SK-N-SH (cell line): ENCODE measurements around the gene IQSEC1. TPM values are rescaled to one million over a fixed set of nuclear protein-coding genes. Genes with fewer than 3 reads are reported as not detected.

Experiments
- CTCF ChIA-PET: fragments of 300-600, 350-600 bp; formaldehyde crosslinking; extraction: SDS; loops from one replicate; lab custom pipeline; 2021; lab: Yijun Ruan, JAX
- POLR2A ChIA-PET: fragments of 350-600 bp; sonication (Branson Sonifier 250); formaldehyde crosslinking; extraction: SDS; loops from one replicate; lab custom pipeline; 2020; ENCODE audit warnings: antibody characterized with exemption, inconsistent platforms; lab: Yijun Ruan, JAX
- DNase-seq: peaks from one replicate; pipeline ENCODE4 v3.0.0; 2012
- H2AFZ ChIP-seq: fragments of 200-600 bp; sonication (generic); 2 replicates; pipeline ENCODE4 v1.8.1; 2016; ENCODE audit warnings: antibody characterized with exemption, mild to moderate bottlenecking, low read depth
- H3F3A ChIP-seq: fragments of 200-600 bp; sonication (generic); replicated peaks from 2 replicates; pipeline ENCODE3; 2016; ENCODE audit warnings: antibody characterized with exemption, mild to moderate bottlenecking; ENCODE audit not compliant: insufficient read depth
- H3K27ac ChIP-seq, 2 experiments: fragments of 200-500 bp in 1 of 2; fragments of 200-600 bp in 1 of 2; sonication (Bioruptor generic) in 1 of 2; sonication (generic), shearing (Covaris generic) in 1 of 2; 2 replicates each; pipeline versions ENCODE4 v1.5.1 to v1.6.1; 2014 to 2016; ENCODE audit warnings: low read depth in 2 of 2, inconsistent platforms in 1 of 2, low read length in 1 of 2, mild to moderate bottlenecking in 1 of 2, mixed read lengths in 1 of 2
- H3K27me3 ChIP-seq: fragments of 200-600 bp; sonication (generic), shearing (Covaris generic); 2 replicates; pipeline ENCODE4 v1.6.1; 2016; ENCODE audit warnings: mixed run types; ENCODE audit not compliant: insufficient read depth
- H3K36me3 ChIP-seq, 2 experiments: fragments of 200-500 bp in 1 of 2; fragments of 200-600 bp in 1 of 2; sonication (Bioruptor generic) in 1 of 2; sonication (generic) in 1 of 2; replicated peaks in 1 of 2; 2 replicates each; pipeline versions ENCODE3 to v1.5.1; 2014 to 2016; ENCODE audit warnings: low read length in 1 of 2, mild to moderate bottlenecking in 1 of 2; ENCODE audit not compliant: insufficient read depth in 2 of 2, control insufficient read depth in 1 of 2
- H3K4me1 ChIP-seq, 2 experiments: fragments of 200-500 bp in 1 of 2; fragments of 200-600 bp in 1 of 2; sonication (Bioruptor generic) in 1 of 2; sonication (generic), shearing (Covaris generic) in 1 of 2; 2 replicates each; pipeline versions ENCODE4 v1.5.1 to v1.6.1; 2014 to 2016; ENCODE audit warnings: low read depth in 1 of 2, low read length in 1 of 2, mixed run types in 1 of 2; ENCODE audit not compliant: insufficient read depth in 2 of 2, control insufficient read depth in 1 of 2
- H3K4me2 ChIP-seq: fragments of 200-600 bp; sonication (generic), shearing (Covaris generic); 2 replicates; pipeline ENCODE4 v1.6.1; 2017; ENCODE audit warnings: mixed run types
- H3K4me3 ChIP-seq, 2 experiments: fragments of 200-500 bp in 1 of 2; fragments of 200-600 bp in 1 of 2; sonication (Bioruptor generic) in 1 of 2; sonication (generic), shearing (Covaris generic) in 1 of 2; 2 replicates each; pipeline versions ENCODE4 v1.5.1 to v1.8.1; 2014 to 2016; ENCODE audit warnings: low read depth in 2 of 2, inconsistent platforms in 1 of 2, low read length in 1 of 2, mild to moderate bottlenecking in 1 of 2, mixed read lengths in 1 of 2, moderate library complexity in 1 of 2
- H3K79me2 ChIP-seq: fragments of 200-600 bp; sonication (generic); 2 replicates; pipeline ENCODE4 v1.8.1; 2017; ENCODE audit warnings: mild to moderate bottlenecking; ENCODE audit not compliant: insufficient read depth
- H3K9ac ChIP-seq: fragments of 200-600 bp; sonication (generic); 2 replicates; pipeline ENCODE4 v1.6.1; 2017; ENCODE audit warnings: mixed run types
- H3K9me2 ChIP-seq: fragments of 200-600 bp; sonication (generic); 2 replicates; pipeline ENCODE4 v1.6.1; 2017; ENCODE audit warnings: mixed run types
- H3K9me3 ChIP-seq: fragments of 200-600 bp; sonication (generic); 2 replicates; pipeline ENCODE4 v1.6.1; 2017; ENCODE audit warnings: mixed run types, mild to moderate bottlenecking, moderate library complexity
- H4K20me1 ChIP-seq: fragments of 200-600 bp; sonication (generic); 2 replicates; pipeline ENCODE4 v1.6.1; 2017; ENCODE audit warnings: mild to moderate bottlenecking, mixed run types; ENCODE audit not compliant: insufficient read depth
- ELF1 ChIP-seq: IDR thresholded peaks from 2 replicates; pipeline ENCODE4 v1.4.0; 2012
- GABPA ChIP-seq: IDR thresholded peaks from 2 replicates; pipeline ENCODE4 v1.4.0; 2012; ENCODE audit warnings: low read depth, mild to moderate bottlenecking
- NFIC ChIP-seq: IDR thresholded peaks from 2 replicates; pipeline ENCODE4 v1.4.0; 2012; ENCODE audit warnings: borderline replicate concordance
- USF2 ChIP-seq: fragments of 150-350 bp; IDR thresholded peaks from 2 replicates; pipeline ENCODE4 v1.6.1; 2017; ENCODE audit warnings: antibody characterized with exemption, low read length, low read depth, borderline replicate concordance
- WGBS: methylation state at CpG from one replicate; pipeline ENCODE4 v1.1.6; 2017; ENCODE audit warnings: low lambda C conversion rate; 5-methylcytosine and 5-hydroxymethylcytosine counted together
- polyA plus RNA-seq, 3 experiments: library from polyadenylated mRNA; depleted of rRNA; stranded (reverse); fragments of >200 nt; gene quantifications; 2 replicates each; pipeline ENCODE4 v1.2.3, GENCODE V29; 2012
- TF ChIP-seq, protein P1 (sequence below): IDR thresholded peaks from 2 replicates; pipeline ENCODE4 v1.6.1; 2012; ENCODE audit warnings: mild to moderate bottlenecking, low read depth, low read length, moderate library complexity

Gene IQSEC1
- polyA plus RNA-seq, 1 of the 3 experiments (the other 2 are of a cell fraction): 6.2 TPM

DNA sequence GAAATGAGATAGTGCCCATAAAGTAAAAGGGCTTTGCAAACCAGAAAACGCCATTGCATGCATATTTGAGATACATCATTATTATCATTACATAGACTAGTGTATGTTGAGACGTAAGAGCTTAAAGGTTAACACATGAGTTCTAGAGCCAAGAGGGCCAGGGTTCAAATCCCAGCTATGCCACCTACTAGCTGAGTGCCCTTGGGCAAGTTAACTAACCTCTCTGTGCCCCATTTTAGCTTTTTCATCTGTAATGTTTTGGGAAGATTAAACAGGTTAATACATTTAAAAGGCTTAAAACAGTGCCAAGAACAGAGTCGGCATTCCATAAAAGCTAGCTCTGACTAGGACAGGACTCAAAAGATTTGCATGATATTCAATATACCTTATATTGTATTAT, 22.8 kb downstream of the IQSEC1 start:
- CTCF ChIA-PET: interaction anchor here (0.7 to 1.2 kb wide), 6 partner anchors 13 to 403 kb away, joined by 3 to 4 read pairs (median 3); no protein-coding TSS in a partner anchor
- H3K79me2 ChIP-seq: no peaks in the 10 kb centered on the region
- H3K4me2 ChIP-seq: no peak overlapping the region
- no peaks in the 10 kb centered on the region for H3K36me3 ChIP-seq
- H3F3A ChIP-seq: no peaks in the 10 kb centered on the region
- H3K9me3 ChIP-seq: no peaks in the 10 kb centered on the region
- WGBS: 69% methylated on average over 3 of the region's 3 CpGs
- H3K27ac ChIP-seq: no peak overlapping the region; a peak in 1 of 4 replicates
- H3K4me3 ChIP-seq: no peak overlapping the region
- H2AFZ ChIP-seq: no peak overlapping the region
- TF ChIP-seq, protein P1, sequence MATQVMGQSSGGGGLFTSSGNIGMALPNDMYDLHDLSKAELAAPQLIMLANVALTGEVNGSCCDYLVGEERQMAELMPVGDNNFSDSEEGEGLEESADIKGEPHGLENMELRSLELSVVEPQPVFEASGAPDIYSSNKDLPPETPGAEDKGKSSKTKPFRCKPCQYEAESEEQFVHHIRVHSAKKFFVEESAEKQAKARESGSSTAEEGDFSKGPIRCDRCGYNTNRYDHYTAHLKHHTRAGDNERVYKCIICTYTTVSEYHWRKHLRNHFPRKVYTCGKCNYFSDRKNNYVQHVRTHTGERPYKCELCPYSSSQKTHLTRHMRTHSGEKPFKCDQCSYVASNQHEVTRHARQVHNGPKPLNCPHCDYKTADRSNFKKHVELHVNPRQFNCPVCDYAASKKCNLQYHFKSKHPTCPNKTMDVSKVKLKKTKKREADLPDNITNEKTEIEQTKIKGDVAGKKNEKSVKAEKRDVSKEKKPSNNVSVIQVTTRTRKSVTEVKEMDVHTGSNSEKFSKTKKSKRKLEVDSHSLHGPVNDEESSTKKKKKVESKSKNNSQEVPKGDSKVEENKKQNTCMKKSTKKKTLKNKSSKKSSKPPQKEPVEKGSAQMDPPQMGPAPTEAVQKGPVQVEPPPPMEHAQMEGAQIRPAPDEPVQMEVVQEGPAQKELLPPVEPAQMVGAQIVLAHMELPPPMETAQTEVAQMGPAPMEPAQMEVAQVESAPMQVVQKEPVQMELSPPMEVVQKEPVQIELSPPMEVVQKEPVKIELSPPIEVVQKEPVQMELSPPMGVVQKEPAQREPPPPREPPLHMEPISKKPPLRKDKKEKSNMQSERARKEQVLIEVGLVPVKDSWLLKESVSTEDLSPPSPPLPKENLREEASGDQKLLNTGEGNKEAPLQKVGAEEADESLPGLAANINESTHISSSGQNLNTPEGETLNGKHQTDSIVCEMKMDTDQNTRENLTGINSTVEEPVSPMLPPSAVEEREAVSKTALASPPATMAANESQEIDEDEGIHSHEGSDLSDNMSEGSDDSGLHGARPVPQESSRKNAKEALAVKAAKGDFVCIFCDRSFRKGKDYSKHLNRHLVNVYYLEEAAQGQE: no peak
- TF ChIP-seq GABPA (no peak), ELF1 (no peak), NFIC (no peak), USF2 (no peak)
- TF ChIP-seq, all 33 proteins: peak for 0
- H4K20me1 ChIP-seq: no peaks in the 10 kb centered on the region
- H3K9me2 ChIP-seq: no peaks in the 10 kb centered on the region
- no peaks in the 10 kb centered on the region for H3K27me3 ChIP-seq
- no peak overlapping the region for H3K9ac ChIP-seq
- H3K4me1 ChIP-seq: peaks cover 0 to 33% of the 10 kb centered on the region in 2 experiments; a peak in 1 of 4 replicates
- no peak for DNase-seq
- POLR2A ChIA-PET: no interaction called here

GRCh38 chr3:13049400-13049799, 23.8 kb downstream of the IQSEC1 start:
- H3K4me1 ChIP-seq: peaks cover 0 to 44% of the 10 kb centered on the region in 2 experiments; a peak in 1 of 4 replicates
- no peak overlapping the region for H3K4me2 ChIP-seq
- no peaks in the 10 kb centered on the region for H3K27me3 ChIP-seq
- H3K9me2 ChIP-seq: no peaks in the 10 kb centered on the region
- POLR2A ChIA-PET: interaction anchor here (0.6 kb wide), 1 partner anchor 537 kb away, joined by 3 read pairs; no protein-coding TSS in a partner anchor
- H4K20me1 ChIP-seq: no peaks in the 10 kb centered on the region
- CTCF ChIA-PET: interaction anchor here (1.2 to 1.4 kb wide), 2 partner anchors 29 to 43 kb away, joined by 3 read pairs; no protein-coding TSS in a partner anchor
- TF ChIP-seq, protein P1: no peak
- 81% methylated on average over 6 of the region's 6 CpGs for WGBS
- H3F3A ChIP-seq: no peaks in the 10 kb centered on the region
- no peaks in the 10 kb centered on the region for H3K36me3 ChIP-seq
- no peak overlapping the region for H3K4me3 ChIP-seq
- DNase-seq: no peak
- H2AFZ ChIP-seq: no peak overlapping the region
- H3K9me3 ChIP-seq: no peaks in the 10 kb centered on the region
- H3K9ac ChIP-seq: no peak overlapping the region
- H3K27ac ChIP-seq: no peak overlapping the region
- no peaks in the 10 kb centered on the region for H3K79me2 ChIP-seq
